ENCODE results near the gene PZP. TPM values are rescaled to one million over a fixed set of nuclear protein-coding genes. Genes with fewer than 3 reads are reported as not detected.

The PZP gene
- total RNA-seq, 1 experiment from 2014 or later = not detected

DNA sequence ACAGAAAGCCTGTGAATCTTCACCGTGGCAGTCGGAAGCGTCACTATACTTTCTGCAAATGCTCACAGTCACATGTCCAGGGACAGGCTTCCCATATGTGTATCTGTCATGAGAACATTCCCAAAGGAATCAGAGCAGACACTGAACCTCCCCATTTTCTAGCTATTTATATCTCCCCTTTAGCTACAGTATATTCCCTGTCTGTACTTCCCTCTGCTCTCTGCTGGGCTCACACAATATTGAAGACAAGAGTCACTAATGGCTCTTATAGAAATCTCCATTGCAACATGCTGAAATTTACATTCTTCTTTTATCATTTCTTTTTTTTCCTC lies 100.7 kb downstream of the PZP start:
- no peak overlapping the region for H3K4me3 ChIP-seq (ENCODE audit: low read depth, low read length)
- intact Hi-C loops (cut with micrococcal nuclease; ENCODE audit: unreplicated experiment) = no loop called here
- TF ChIP-seq CTCF (IDR thresholded peaks at IDR 0.05; ENCODE audit: insufficient read depth in 1 of 2, low read depth in 1 of 2, low read length in 1 of 2, severe bottlenecking in 1 of 2, unreplicated experiment in 1 of 2) = no peak
- Mint-ChIP-seq H3K27me3 (ENCODE audit: insufficient read depth, unreplicated experiment) (no peaks in the 10 kb centered on the region), H3K36me3 (ENCODE audit: insufficient read depth, unreplicated experiment) (no peaks in the 10 kb centered on the region), H3K27ac (ENCODE audit: unreplicated experiment) (no peak overlapping the region), H3K4me1 (ENCODE audit: low read depth, unreplicated experiment) (no peaks in the 10 kb centered on the region), H3K4me3 (ENCODE audit: unreplicated experiment) (no peak overlapping the region), H3K9me3 (ENCODE audit: unreplicated experiment) (peaks cover 10% of the 10 kb centered on the region)
- H3K36me3 ChIP-seq (ENCODE audit: control insufficient read depth, insufficient read depth, low read length) = no peaks in the 10 kb centered on the region
- BruUV-seq (replicated peaks) = no TSS peak
- ChIA-PET CTCF (no interaction called here), POLR2A (no interaction called here)
- H3K9me3 ChIP-seq = no peaks in the 10 kb centered on the region
- H3K27me3 ChIP-seq (replicated peaks; ENCODE audit: control insufficient read depth, insufficient read depth, low read length) = no peaks in the 10 kb centered on the region
- DNase-seq = no peak
- no peaks in the 10 kb centered on the region for H3K4me1 ChIP-seq

GRCh38 chr12:9106610-9107541 lies 101.3 kb downstream of the PZP start:
- H3K27ac Mint-ChIP-seq (ENCODE audit: unreplicated experiment) = no peak overlapping the region
- no peak overlapping the region for H3K4me3 ChIP-seq (ENCODE audit: low read depth, low read length)
- ChIA-PET POLR2A (no interaction called here), CTCF (no interaction called here)
- no peaks in the 10 kb centered on the region for H3K9me3 ChIP-seq
- H3K4me1 ChIP-seq = no peaks in the 10 kb centered on the region
- intact Hi-C loops (cut with micrococcal nuclease; ENCODE audit: unreplicated experiment) = no loop called here
- no peaks in the 10 kb centered on the region for H3K36me3 Mint-ChIP-seq (ENCODE audit: insufficient read depth, unreplicated experiment)
- no peak for DNase-seq
- no TSS peak for BruUV-seq (replicated peaks)
- no peaks in the 10 kb centered on the region for H3K27me3 Mint-ChIP-seq (ENCODE audit: insufficient read depth, unreplicated experiment)
- H3K36me3 ChIP-seq (ENCODE audit: control insufficient read depth, insufficient read depth, low read length) = no peaks in the 10 kb centered on the region
- TF ChIP-seq CTCF (IDR thresholded peaks at IDR 0.05; ENCODE audit: insufficient read depth in 1 of 2, low read depth in 1 of 2, low read length in 1 of 2, severe bottlenecking in 1 of 2, unreplicated experiment in 1 of 2) = no peak
- no peak overlapping the region for H3K4me3 Mint-ChIP-seq (ENCODE audit: unreplicated experiment)
- peaks cover 10% of the 10 kb centered on the region for H3K9me3 Mint-ChIP-seq (ENCODE audit: unreplicated experiment)
- H3K4me1 Mint-ChIP-seq (ENCODE audit: low read depth, unreplicated experiment) = no peaks in the 10 kb centered on the region
- H3K27me3 ChIP-seq (replicated peaks; ENCODE audit: control insufficient read depth, insufficient read depth, low read length) = no peaks in the 10 kb centered on the region

DNA sequence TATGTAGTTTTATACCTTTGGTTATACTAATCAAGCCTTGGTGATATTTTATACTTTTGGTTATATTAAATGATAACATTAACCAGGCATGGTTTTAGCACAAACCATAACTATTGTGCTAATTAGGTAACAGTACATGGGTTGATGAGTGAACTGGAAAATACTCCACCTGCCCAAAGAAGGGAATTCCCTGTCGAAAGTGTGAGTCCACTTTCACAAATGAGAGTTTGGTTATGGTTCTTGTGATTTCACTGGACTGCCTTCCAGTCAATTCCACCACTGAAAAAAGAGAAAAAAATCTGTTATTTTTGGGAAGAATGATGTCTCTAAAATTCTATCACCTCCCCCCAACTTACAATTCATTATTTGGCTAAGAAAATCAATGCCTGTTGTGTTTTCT lies 102.1 kb downstream of the PZP start:
- BruUV-seq (replicated peaks) = no TSS peak
- DNase-seq = no peak

More for the DNA sequence above, 102.1 kb downstream of the PZP start:
- Histone ChIP-seq H3K27me3 (replicated peaks; ENCODE audit: control insufficient read depth, insufficient read depth, low read length) (no peaks in the 10 kb centered on the region), H3K9me3 (no peaks in the 10 kb centered on the region), H3K36me3 (ENCODE audit: control insufficient read depth, insufficient read depth, low read length) (no peaks in the 10 kb centered on the region), H3K4me3 (ENCODE audit: low read depth, low read length) (no peak overlapping the region), H3K4me1 (no peaks in the 10 kb centered on the region)
- H3K9me3 Mint-ChIP-seq (ENCODE audit: unreplicated experiment) = peaks cover 2% of the 10 kb centered on the region
- CTCF ChIA-PET = no interaction called here
- TF ChIP-seq CTCF (IDR thresholded peaks at IDR 0.05; ENCODE audit: insufficient read depth in 1 of 2, low read depth in 1 of 2, low read length in 1 of 2, severe bottlenecking in 1 of 2, unreplicated experiment in 1 of 2) = no peak
- POLR2A ChIA-PET = no interaction called here
- H3K36me3 Mint-ChIP-seq (ENCODE audit: insufficient read depth, unreplicated experiment) = no peaks in the 10 kb centered on the region
- no peak overlapping the region for H3K27ac Mint-ChIP-seq (ENCODE audit: unreplicated experiment)
- intact Hi-C loops (cut with micrococcal nuclease; ENCODE audit: unreplicated experiment) = no loop called here
- no peaks in the 10 kb centered on the region for H3K27me3 Mint-ChIP-seq (ENCODE audit: insufficient read depth, unreplicated experiment)
- H3K4me3 Mint-ChIP-seq (ENCODE audit: unreplicated experiment) = no peak overlapping the region
- no peaks in the 10 kb centered on the region for H3K4me1 Mint-ChIP-seq (ENCODE audit: low read depth, unreplicated experiment)

Data from Caco-2 (cell line).